ENCODE results near the gene PRRT3. TPM values are rescaled to one million over a fixed set of nuclear protein-coding genes. Genes with fewer than 3 reads are reported as not detected.

PRRT3 gene
- polyA plus RNA-seq, 2 donors = 1.0 to 2.0 TPM

GRCh38 chr3:9969632-9970019 is 17.4 kb upstream of the PRRT3 start:
- no peak overlapping the region for H3K4me3 ChIP-seq (ENCODE audit: low read depth in 1 of 2, low read length in 2 of 2)
- H3K4me1 ChIP-seq (ENCODE audit: control insufficient read depth in 2 of 2, insufficient read depth in 2 of 2, low read length in 1 of 2) = no peaks in the 10 kb centered on the region
- peaks cover 2 to 4% of the 10 kb centered on the region in 2 donors for H3K36me3 ChIP-seq (ENCODE audit: control insufficient read depth in 2 of 2, insufficient read depth in 2 of 2, low read length in 1 of 2)
- H3K27ac ChIP-seq (ENCODE audit: low read depth in 2 of 2, low read length in 1 of 2) = peak overlapping the region; percentile 60 to 95
- WGBS, 2 donors = 95% methylated on average over 4 of the region's 4 CpGs
- no peaks in the 10 kb centered on the region for H3K9me3 ChIP-seq (ENCODE audit: control insufficient read depth in 2 of 2, insufficient read depth in 1 of 2, low read depth in 1 of 2, low read length in 1 of 2)
- H3K27me3 ChIP-seq (ENCODE audit: control insufficient read depth in 1 of 2, insufficient read depth in 2 of 2, low read length in 2 of 2) = no peaks in the 10 kb centered on the region

GRCh38 chr3:9966841-9967240 is 14.6 kb upstream of the PRRT3 start:
- no peak overlapping the region for H3K27ac ChIP-seq (ENCODE audit: low read depth in 2 of 2, low read length in 1 of 2)
- H3K4me3 ChIP-seq (ENCODE audit: low read depth in 1 of 2, low read length in 2 of 2) = no peak overlapping the region
- no peaks in the 10 kb centered on the region for H3K4me1 ChIP-seq (ENCODE audit: control insufficient read depth in 2 of 2, insufficient read depth in 2 of 2, low read length in 1 of 2)
- WGBS, 2 donors = 98 to 99% methylated on average over 2 of the region's 2 CpGs
- H3K9me3 ChIP-seq (ENCODE audit: control insufficient read depth in 2 of 2, insufficient read depth in 1 of 2, low read depth in 1 of 2, low read length in 1 of 2) = no peaks in the 10 kb centered on the region
- peaks cover 4 to 6% of the 10 kb centered on the region in 2 donors for H3K36me3 ChIP-seq (ENCODE audit: control insufficient read depth in 2 of 2, insufficient read depth in 2 of 2, low read length in 1 of 2)
- H3K27me3 ChIP-seq (ENCODE audit: control insufficient read depth in 1 of 2, insufficient read depth in 2 of 2, low read length in 2 of 2) = no peaks in the 10 kb centered on the region

GRCh38 chr3:9965200-9965875 is 13.1 kb upstream of the PRRT3 start:
- Histone ChIP-seq H3K27ac (ENCODE audit: low read depth in 2 of 2, low read length in 1 of 2) (no peak overlapping the region), H3K27me3 (ENCODE audit: control insufficient read depth in 1 of 2, insufficient read depth in 2 of 2, low read length in 2 of 2) (no peaks in the 10 kb centered on the region), H3K9me3 (ENCODE audit: control insufficient read depth in 2 of 2, insufficient read depth in 1 of 2, low read depth in 1 of 2, low read length in 1 of 2) (no peaks in the 10 kb centered on the region), H3K4me1 (ENCODE audit: control insufficient read depth in 2 of 2, insufficient read depth in 2 of 2, low read length in 1 of 2) (no peaks in the 10 kb centered on the region), H3K36me3 (ENCODE audit: control insufficient read depth in 2 of 2, insufficient read depth in 2 of 2, low read length in 1 of 2) (peaks cover 4 to 6% of the 10 kb centered on the region in 2 donors), H3K4me3 (ENCODE audit: low read depth in 1 of 2, low read length in 2 of 2) (no peak overlapping the region)
- WGBS, 2 donors = 90% methylated on average over 6 of the region's 6 CpGs

GRCh38 chr3:9957214-9957613 is 5.0 kb upstream of the PRRT3 start:
- WGBS, 2 donors = 48 to 53% methylated on average over 5 of the region's 5 CpGs
- no peaks in the 10 kb centered on the region for H3K27me3 ChIP-seq (ENCODE audit: control insufficient read depth in 1 of 2, insufficient read depth in 2 of 2, low read length in 2 of 2)
- no peak overlapping the region for H3K27ac ChIP-seq (ENCODE audit: low read depth in 2 of 2, low read length in 1 of 2)
- H3K9me3 ChIP-seq (ENCODE audit: control insufficient read depth in 2 of 2, insufficient read depth in 1 of 2, low read depth in 1 of 2, low read length in 1 of 2) = no peaks in the 10 kb centered on the region
- H3K4me3 ChIP-seq (ENCODE audit: low read depth in 1 of 2, low read length in 2 of 2) = no peak overlapping the region
- peaks cover 0 to 2% of the 10 kb centered on the region in 2 donors for H3K4me1 ChIP-seq (ENCODE audit: control insufficient read depth in 2 of 2, insufficient read depth in 2 of 2, low read length in 1 of 2)
- H3K36me3 ChIP-seq (ENCODE audit: control insufficient read depth in 2 of 2, insufficient read depth in 2 of 2, low read length in 1 of 2) = no peaks in the 10 kb centered on the region

- Histone ChIP-seq H3K27me3 (ENCODE audit: control insufficient read depth in 1 of 2, insufficient read depth in 2 of 2, low read length in 2 of 2) (no peaks in the 10 kb centered on the region), H3K27ac (ENCODE audit: low read depth in 2 of 2, low read length in 1 of 2) (no peak overlapping the region), H3K9me3 (ENCODE audit: control insufficient read depth in 2 of 2, insufficient read depth in 1 of 2, low read depth in 1 of 2, low read length in 1 of 2) (no peaks in the 10 kb centered on the region), H3K36me3 (ENCODE audit: control insufficient read depth in 2 of 2, insufficient read depth in 2 of 2, low read length in 1 of 2) (no peaks in the 10 kb centered on the region), H3K4me1 (ENCODE audit: control insufficient read depth in 2 of 2, insufficient read depth in 2 of 2, low read length in 1 of 2) (peaks cover 5 to 7% of the 10 kb centered on the region in 2 donors), H3K4me3 (ENCODE audit: low read depth in 1 of 2, low read length in 2 of 2) (no peak overlapping the region)
- 75 to 77% methylated on average over 5 of the region's 5 CpGs for WGBS, 2 donors
These were observed 3.6 kb upstream of the PRRT3 start for GRCh38 chr3:9955611-9956352.

- WGBS, 2 donors = 53 to 57% methylated on average over 12 of the region's 12 CpGs
- H3K4me1 ChIP-seq (ENCODE audit: control insufficient read depth in 2 of 2, insufficient read depth in 2 of 2, low read length in 1 of 2) = peaks cover 5 to 7% of the 10 kb centered on the region in 2 donors
- H3K36me3 ChIP-seq (ENCODE audit: control insufficient read depth in 2 of 2, insufficient read depth in 2 of 2, low read length in 1 of 2) = peaks cover 0 to 2% of the 10 kb centered on the region in 2 donors
- no peak overlapping the region for H3K4me3 ChIP-seq (ENCODE audit: low read depth in 1 of 2, low read length in 2 of 2)
- no peaks in the 10 kb centered on the region for H3K27me3 ChIP-seq (ENCODE audit: control insufficient read depth in 1 of 2, insufficient read depth in 2 of 2, low read length in 2 of 2)
- no peak overlapping the region for H3K27ac ChIP-seq (ENCODE audit: low read depth in 2 of 2, low read length in 1 of 2)
- H3K9me3 ChIP-seq (ENCODE audit: control insufficient read depth in 2 of 2, insufficient read depth in 1 of 2, low read depth in 1 of 2, low read length in 1 of 2) = no peaks in the 10 kb centered on the region
These were observed 2.9 kb upstream of the PRRT3 start for GRCh38 chr3:9955067-9955502.

- H3K36me3 ChIP-seq (ENCODE audit: control insufficient read depth in 2 of 2, insufficient read depth in 2 of 2, low read length in 1 of 2) = peaks cover 0 to 2% of the 10 kb centered on the region in 2 donors
- H3K9me3 ChIP-seq (ENCODE audit: control insufficient read depth in 2 of 2, insufficient read depth in 1 of 2, low read depth in 1 of 2, low read length in 1 of 2) = no peaks in the 10 kb centered on the region
- no peaks in the 10 kb centered on the region for H3K27me3 ChIP-seq (ENCODE audit: control insufficient read depth in 1 of 2, insufficient read depth in 2 of 2, low read length in 2 of 2)
- peaks cover 5 to 12% of the 10 kb centered on the region in 2 donors for H3K4me1 ChIP-seq (ENCODE audit: control insufficient read depth in 2 of 2, insufficient read depth in 2 of 2, low read length in 1 of 2)
- H3K4me3 ChIP-seq (ENCODE audit: low read depth in 1 of 2, low read length in 2 of 2) = peak overlapping the region; percentile 54 to 57
- no peak overlapping the region for H3K27ac ChIP-seq (ENCODE audit: low read depth in 2 of 2, low read length in 1 of 2)
- WGBS, 2 donors = 31% methylated on average over 10 of the region's 10 CpGs
These were observed 628 bp downstream of the PRRT3 start for GRCh38 chr3:9951598-9951961.

- Histone ChIP-seq H3K27me3 (ENCODE audit: control insufficient read depth in 1 of 2, insufficient read depth in 2 of 2, low read length in 2 of 2) (no peaks in the 10 kb centered on the region), H3K27ac (ENCODE audit: low read depth in 2 of 2, low read length in 1 of 2) (no peak overlapping the region), H3K36me3 (ENCODE audit: control insufficient read depth in 2 of 2, insufficient read depth in 2 of 2, low read length in 1 of 2) (peaks cover 0 to 2% of the 10 kb centered on the region in 2 donors), H3K4me1 (ENCODE audit: control insufficient read depth in 2 of 2, insufficient read depth in 2 of 2, low read length in 1 of 2) (peaks cover 5 to 14% of the 10 kb centered on the region in 2 donors), H3K4me3 (ENCODE audit: low read depth in 1 of 2, low read length in 2 of 2) (peak overlapping the region in 1 of 2 donors; percentile 54), H3K9me3 (ENCODE audit: control insufficient read depth in 2 of 2, insufficient read depth in 1 of 2, low read depth in 1 of 2, low read length in 1 of 2) (no peaks in the 10 kb centered on the region)
- WGBS, 2 donors = 40 to 44% methylated on average over 7 of the region's 7 CpGs
These were observed 1.1 kb downstream of the PRRT3 start for GRCh38 chr3:9951126-9951525.

- H3K4me1 ChIP-seq (ENCODE audit: control insufficient read depth in 2 of 2, insufficient read depth in 2 of 2, low read length in 1 of 2) = peaks cover 5 to 17% of the 10 kb centered on the region in 2 donors
- WGBS, 2 donors = 82 to 83% methylated on average over 9 of the region's 9 CpGs
These were observed 2.6 kb downstream of the PRRT3 start for GRCh38 chr3:9949626-9950025.

More at GRCh38 chr3:9949626-9950025, 2.6 kb downstream of the PRRT3 start:
- H3K36me3 ChIP-seq (ENCODE audit: control insufficient read depth in 2 of 2, insufficient read depth in 2 of 2, low read length in 1 of 2) = peaks cover 0 to 2% of the 10 kb centered on the region in 2 donors
- H3K27me3 ChIP-seq (ENCODE audit: control insufficient read depth in 1 of 2, insufficient read depth in 2 of 2, low read length in 2 of 2) = no peaks in the 10 kb centered on the region
- H3K9me3 ChIP-seq (ENCODE audit: control insufficient read depth in 2 of 2, insufficient read depth in 1 of 2, low read depth in 1 of 2, low read length in 1 of 2) = no peaks in the 10 kb centered on the region
- no peak overlapping the region for H3K27ac ChIP-seq (ENCODE audit: low read depth in 2 of 2, low read length in 1 of 2)
- no peak overlapping the region for H3K4me3 ChIP-seq (ENCODE audit: low read depth in 1 of 2, low read length in 2 of 2)

All from esophagus (tissue), 2 donors.